Daoy (cell line): ENCODE measurements around the gene GABRB1. TPM values are rescaled to one million over a fixed set of nuclear protein-coding genes. Genes with fewer than 3 reads are reported as not detected.

ENCODE experiments used
- DNase-seq: peaks from one replicate; pipeline ENCODE4 v3.0.0-alpha.2; 2015; ENCODE audit warnings: low read depth
- total RNA-seq: library from RNA; depleted of rRNA; stranded (reverse); fragments of >200 nt; shearing (Covaris generic); gene quantifications from 2 replicates; pipeline ENCODE4 v1.2.3, GENCODE V29; 2014; rRNA removed

The GABRB1 gene
- total RNA-seq, 1 experiment from 2014 or later: 3.3 TPM

GRCh38 chr4:47468706-47469365, 437.5 kb downstream of the GABRB1 start:
- no peak for DNase-seq

DNA sequence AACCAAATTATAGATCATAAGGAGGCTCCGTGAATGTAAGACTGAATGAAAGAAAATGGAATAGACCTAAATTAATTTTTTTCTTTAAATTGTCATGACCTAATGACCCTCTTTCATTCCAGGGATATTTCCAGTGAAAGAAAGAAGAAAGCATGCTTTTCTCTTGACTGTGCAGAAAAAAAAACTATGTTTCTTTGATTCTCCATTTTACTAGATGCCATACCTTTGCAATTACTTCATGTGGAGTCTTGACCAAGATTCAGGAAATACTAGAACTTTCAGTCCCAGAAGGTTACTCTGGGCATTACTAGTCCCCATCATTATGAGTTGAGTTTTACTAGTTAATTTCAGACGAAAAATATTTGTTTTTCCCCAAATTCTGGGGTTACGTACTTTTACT, 438.6 kb downstream of the GABRB1 start:
- DNase-seq: no peak

- DNase-seq: no peak
Measured at GRCh38 chr4:47471064-47471463, 439.7 kb downstream of the GABRB1 start.

- DNase-seq: no peak
Measured at GRCh38 chr4:47471591-47471990, 440.2 kb downstream of the GABRB1 start.

GRCh38 chr4:47473141-47473750, 441.9 kb downstream of the GABRB1 start:
- DNase-seq: no peak

- no peak for DNase-seq
Measured at GRCh38 chr4:47474799-47475198, 443.4 kb downstream of the GABRB1 start.

- DNase-seq: no peak
Measured at GRCh38 chr4:47475411-47475810, 444.0 kb downstream of the GABRB1 start.

Other genes with a start within 250 kb of the GABRB1 start
- 32.6 and 55.2 TPM in 2 replicates for gene COX7B2, start 122.3 kb upstream of the GABRB1 start, total RNA-seq
- not detected in 2 replicates for gene GABRA4, start 38.0 kb upstream of the GABRB1 start, total RNA-seq